Peyer's patch (tissue), 4 donors: ENCODE measurements around the gene XYLT1.

ENCODE experiments used
- CTCF ChIP-seq, 6 experiments: fragments of 450-650 bp in 4 of 6; fragments of 200-600 bp in 2 of 6; sonication (generic) in 1 of 6; IDR thresholded peaks; one replicate each; pipeline ENCODE4 v1.5.1; 2017 to 2019; ENCODE audit warnings: antibody characterized with exemption in 6 of 6, mild to moderate bottlenecking in 3 of 6, moderate library complexity in 1 of 6
- POLR2A ChIP-seq, 2 donors: fragments of 450-650 bp; IDR thresholded peaks; one replicate each; pipeline ENCODE4 v1.5.1; 2017; ENCODE audit warnings: antibody characterized with exemption in 2 of 2, mild to moderate bottlenecking in 2 of 2, moderate library complexity in 2 of 2

- TF ChIP-seq CTCF (IDR thresholded peaks at IDR 0.05), result no peak
- TF ChIP-seq POLR2A (IDR thresholded peaks at IDR 0.05), result no peak
Measured at GRCh38 chr16:17408955-17409441, 61.8 kb downstream of the XYLT1 start.
